ENCODE data around the gene SETMAR. TPM values are rescaled to one million over a fixed set of nuclear protein-coding genes. Genes with fewer than 3 reads are reported as not detected.

SETMAR gene
- total and polyA plus RNA-seq, 12 donors = 11.5 to 53.7 (median 22.7) TPM

DNA sequence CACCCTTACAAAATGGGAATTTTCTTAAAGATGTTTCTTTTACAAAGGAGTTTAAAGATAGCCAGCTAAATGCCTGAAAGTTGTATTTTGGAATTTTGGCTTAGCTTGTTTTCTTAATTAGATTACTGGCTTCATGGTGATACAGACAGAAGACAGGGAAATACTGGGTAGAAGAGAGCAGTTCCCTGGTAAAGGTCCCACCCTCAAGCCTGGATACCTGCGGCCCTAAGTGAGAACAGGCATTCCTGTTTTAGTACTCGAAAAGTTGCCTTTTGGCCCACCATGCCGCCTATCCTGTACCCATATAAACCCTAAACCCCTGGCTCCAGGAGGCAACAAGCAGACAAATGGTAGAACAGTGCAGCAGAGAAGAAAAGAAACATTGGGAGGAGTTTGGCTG lies 29.4 kb downstream of the SETMAR start:
- DNase-seq = no peak
- Histone ChIP-seq H3K9me3 (replicated peaks in 1 of 3) (no peaks in the 10 kb centered on the region), H3K27ac (no peak overlapping the region), H3K36me3 (replicated peaks in 1 of 2) (no peaks in the 10 kb centered on the region), H3K27me3 (no peaks in the 10 kb centered on the region), H3K4me3 (no peak overlapping the region), H3K4me1 (replicated peaks in 1 of 2) (no peaks in the 10 kb centered on the region)
- TF ChIP-seq POLR2A (IDR thresholded peaks at IDR 0.05) = no peak
- TF ChIP-seq, protein P1, sequence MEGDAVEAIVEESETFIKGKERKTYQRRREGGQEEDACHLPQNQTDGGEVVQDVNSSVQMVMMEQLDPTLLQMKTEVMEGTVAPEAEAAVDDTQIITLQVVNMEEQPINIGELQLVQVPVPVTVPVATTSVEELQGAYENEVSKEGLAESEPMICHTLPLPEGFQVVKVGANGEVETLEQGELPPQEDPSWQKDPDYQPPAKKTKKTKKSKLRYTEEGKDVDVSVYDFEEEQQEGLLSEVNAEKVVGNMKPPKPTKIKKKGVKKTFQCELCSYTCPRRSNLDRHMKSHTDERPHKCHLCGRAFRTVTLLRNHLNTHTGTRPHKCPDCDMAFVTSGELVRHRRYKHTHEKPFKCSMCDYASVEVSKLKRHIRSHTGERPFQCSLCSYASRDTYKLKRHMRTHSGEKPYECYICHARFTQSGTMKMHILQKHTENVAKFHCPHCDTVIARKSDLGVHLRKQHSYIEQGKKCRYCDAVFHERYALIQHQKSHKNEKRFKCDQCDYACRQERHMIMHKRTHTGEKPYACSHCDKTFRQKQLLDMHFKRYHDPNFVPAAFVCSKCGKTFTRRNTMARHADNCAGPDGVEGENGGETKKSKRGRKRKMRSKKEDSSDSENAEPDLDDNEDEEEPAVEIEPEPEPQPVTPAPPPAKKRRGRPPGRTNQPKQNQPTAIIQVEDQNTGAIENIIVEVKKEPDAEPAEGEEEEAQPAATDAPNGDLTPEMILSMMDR (IDR thresholded peaks at IDR 0.05) = no peak
- intact Hi-C loops (cut with DNase I) = no loop called here
- 76 to 95% (median 90%) methylated on average over 3 of the region's 3 CpGs for WGBS, 4 donors

DNA sequence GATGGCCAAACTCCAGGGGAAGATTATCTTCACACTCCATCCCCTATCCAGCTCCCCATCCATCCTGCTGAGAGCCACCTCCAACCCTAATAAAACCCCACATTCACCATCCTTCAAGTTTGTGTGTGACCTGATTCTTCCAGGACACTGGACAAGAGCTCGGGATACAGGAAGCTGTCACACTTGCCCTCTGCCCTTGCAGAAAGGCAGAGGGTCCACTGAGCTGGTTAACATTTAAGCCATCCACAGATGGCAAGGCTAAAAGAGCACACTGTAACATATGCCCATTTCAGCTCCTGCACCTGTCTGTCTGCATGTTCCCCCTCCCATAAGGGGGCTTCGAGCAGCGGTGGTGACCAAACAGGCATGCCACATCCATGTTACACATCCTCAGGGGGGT lies 29.8 kb downstream of the SETMAR start:
- DNase-seq = no peak
- H3K9me3 ChIP-seq (replicated peaks in 1 of 3) = no peaks in the 10 kb centered on the region
- no peaks in the 10 kb centered on the region for H3K27me3 ChIP-seq
- no peaks in the 10 kb centered on the region for H3K4me1 ChIP-seq (replicated peaks in 1 of 2)
- 86 to 93% (median 90%) methylated on average over 2 to 3 of the region's 3 CpGs for WGBS, 4 donors
- H3K27ac ChIP-seq = no peak overlapping the region
- intact Hi-C loops (cut with DNase I) = no loop called here
- no peak for TF ChIP-seq POLR2A (IDR thresholded peaks at IDR 0.05)
- TF ChIP-seq, protein P1 (IDR thresholded peaks at IDR 0.05) = no peak
- no peaks in the 10 kb centered on the region for H3K36me3 ChIP-seq (replicated peaks in 1 of 2)
- H3K4me3 ChIP-seq = no peak overlapping the region

DNA sequence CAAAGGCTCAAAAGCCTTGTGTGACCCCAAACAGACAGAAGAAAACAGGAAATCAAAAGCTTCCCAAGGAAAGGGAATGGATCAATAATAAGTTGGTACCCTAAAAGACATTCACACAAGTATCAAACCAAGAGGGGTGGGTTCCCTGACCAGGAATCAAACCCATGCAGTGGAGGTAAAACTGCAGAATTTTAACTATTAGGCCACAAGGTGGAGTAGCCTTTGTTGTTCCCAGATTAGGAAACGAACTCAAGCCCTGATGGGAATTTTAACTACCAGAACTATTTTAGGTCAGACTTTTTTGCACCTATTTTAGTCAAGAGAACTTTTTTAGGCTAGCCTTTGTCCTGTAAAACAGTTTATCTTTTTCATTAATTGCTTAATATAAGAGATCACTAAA lies 31.4 kb downstream of the SETMAR start:
- no peak for TF ChIP-seq POLR2A (IDR thresholded peaks at IDR 0.05)
- TF ChIP-seq, protein P1 (IDR thresholded peaks at IDR 0.05) = no peak
- Histone ChIP-seq H3K4me1 (replicated peaks in 1 of 2) (no peaks in the 10 kb centered on the region), H3K9me3 (replicated peaks in 1 of 3) (no peaks in the 10 kb centered on the region), H3K27me3 (no peaks in the 10 kb centered on the region), H3K4me3 (no peak overlapping the region), H3K36me3 (replicated peaks in 1 of 2) (no peaks in the 10 kb centered on the region), H3K27ac (no peak overlapping the region)
- 34 to 62% (median 53%) methylated on average over 1 of the region's 1 CpG for WGBS, 4 donors
- no peak for DNase-seq
- intact Hi-C loops (cut with DNase I) = no loop called here

DNA sequence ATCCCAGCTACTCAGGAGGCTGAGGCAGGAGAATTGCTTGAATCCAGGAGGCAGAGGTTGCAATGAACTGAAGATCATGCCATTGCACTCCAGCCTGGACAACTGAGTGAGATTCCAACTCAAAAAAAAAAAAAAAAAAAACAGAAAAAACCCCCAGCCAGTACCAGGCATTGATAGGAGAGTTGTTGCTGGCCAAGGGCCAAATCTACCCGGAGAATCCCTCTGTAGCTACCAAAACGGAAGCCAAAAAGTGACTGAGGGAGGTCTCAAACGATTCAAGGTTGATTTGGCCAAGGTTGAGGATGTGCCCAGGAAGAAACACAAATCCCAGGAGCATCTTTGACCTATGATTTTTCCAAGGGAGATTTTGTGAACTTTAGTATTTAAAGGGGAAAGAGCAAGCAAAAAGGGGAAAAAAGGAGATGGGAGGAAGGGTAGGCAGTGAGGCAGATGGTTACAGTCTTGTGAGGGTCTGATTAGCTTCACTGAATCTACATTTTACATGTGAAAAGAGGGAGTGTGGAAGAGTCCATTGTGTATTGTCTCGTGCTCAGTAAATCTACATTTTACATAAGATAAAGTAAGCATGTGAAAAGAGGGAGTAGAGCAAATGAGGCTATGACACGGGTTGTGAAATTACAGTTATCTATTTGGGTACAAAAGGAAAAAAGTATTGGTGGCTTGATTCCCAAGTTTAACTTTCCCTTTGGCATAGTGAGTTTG lies 32.8 kb downstream of the SETMAR start:
- Histone ChIP-seq H3K27ac (no peak overlapping the region), H3K9me3 (replicated peaks in 1 of 3) (no peaks in the 10 kb centered on the region), H3K4me3 (no peak overlapping the region), H3K36me3 (replicated peaks in 1 of 2) (no peaks in the 10 kb centered on the region), H3K4me1 (replicated peaks in 1 of 2) (no peaks in the 10 kb centered on the region), H3K27me3 (no peaks in the 10 kb centered on the region)
- WGBS, 4 donors = 46 to 59% (median 49%) methylated on average over 5 of the region's 5 CpGs
- no peak for TF ChIP-seq POLR2A (IDR thresholded peaks at IDR 0.05)
- TF ChIP-seq, protein P1 (IDR thresholded peaks at IDR 0.05) = no peak
- intact Hi-C loops (cut with DNase I) = no loop called here
- no peak for DNase-seq
